HL-60 (cell line): Measurements from ENCODE around the gene TFR2.

Source experiments
- CTCF ChIP-seq: IDR thresholded peaks from one replicate; pipeline ENCODE4 v1.5.1; 2011; ENCODE audit warnings: low read length, control low read depth, inconsistent platforms; ENCODE audit not compliant: insufficient read depth
- GABPA ChIP-seq: IDR thresholded peaks from 2 replicates; pipeline ENCODE4 v1.6.1; 2012; ENCODE audit warnings: low read depth
- POLR2AphosphoS5 ChIP-seq: IDR thresholded peaks from 2 replicates; pipeline ENCODE4 v1.6.1; 2012; ENCODE audit warnings: low read depth
- REST ChIP-seq: IDR thresholded peaks from 2 replicates; pipeline ENCODE4 v1.6.1; 2012; ENCODE audit warnings: low read depth; ENCODE audit not compliant: insufficient replicate concordance

GRCh38 chr7:100613412-100614175, 27.8 kb downstream of the TFR2 start:
- TF ChIP-seq CTCF (no peak), POLR2AphosphoS5 (no peak), REST (no peak), GABPA (no peak)
